MM.1S (cell line): ENCODE measurements around the gene PAPSS1.

ENCODE experiments used
- EZH2 ChIP-seq: fragments of 300-600 bp; sonication (generic); optimal IDR thresholded peaks from 2 replicates; pipeline ENCODE3; 2017; ENCODE audit warnings: low read depth, mild to moderate bottlenecking, antibody characterized with exemption, low read length, mixed read lengths
- EZH2phosphoT487 ChIP-seq: fragments of 300-600 bp; sonication (generic); IDR thresholded peaks from 2 replicates; pipeline ENCODE4 v1.6.1; 2018; ENCODE audit warnings: antibody characterized with exemption, low read length
- TF ChIP-seq, protein P1 (sequence below): fragments of 300-600 bp; sonication (generic); IDR thresholded peaks from 2 replicates; pipeline ENCODE4 v1.5.1; 2016; ENCODE audit warnings: antibody characterized with exemption, low read length, mixed read lengths

DNA sequence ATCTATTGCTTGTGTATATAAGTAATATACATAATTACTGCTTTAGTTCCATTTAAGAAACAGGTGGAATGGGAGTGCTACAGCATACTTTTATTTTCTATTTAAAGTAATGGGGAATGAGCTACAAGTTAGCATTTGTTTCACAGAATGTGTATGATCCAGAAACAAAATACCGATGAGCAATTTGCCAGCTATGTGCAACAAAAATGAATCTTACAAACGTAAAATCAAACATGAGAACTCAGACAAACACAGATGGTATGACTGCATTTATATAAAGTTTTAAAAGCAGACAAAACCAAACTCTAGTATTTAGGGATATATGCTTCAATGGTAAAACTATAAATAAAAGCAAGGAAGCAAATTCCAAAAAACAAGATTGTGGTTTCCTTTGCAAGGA, 141.7 kb downstream of the PAPSS1 start:
- no peak for TF ChIP-seq EZH2
- TF ChIP-seq EZH2phosphoT487 = no peak
- TF ChIP-seq, protein P1, sequence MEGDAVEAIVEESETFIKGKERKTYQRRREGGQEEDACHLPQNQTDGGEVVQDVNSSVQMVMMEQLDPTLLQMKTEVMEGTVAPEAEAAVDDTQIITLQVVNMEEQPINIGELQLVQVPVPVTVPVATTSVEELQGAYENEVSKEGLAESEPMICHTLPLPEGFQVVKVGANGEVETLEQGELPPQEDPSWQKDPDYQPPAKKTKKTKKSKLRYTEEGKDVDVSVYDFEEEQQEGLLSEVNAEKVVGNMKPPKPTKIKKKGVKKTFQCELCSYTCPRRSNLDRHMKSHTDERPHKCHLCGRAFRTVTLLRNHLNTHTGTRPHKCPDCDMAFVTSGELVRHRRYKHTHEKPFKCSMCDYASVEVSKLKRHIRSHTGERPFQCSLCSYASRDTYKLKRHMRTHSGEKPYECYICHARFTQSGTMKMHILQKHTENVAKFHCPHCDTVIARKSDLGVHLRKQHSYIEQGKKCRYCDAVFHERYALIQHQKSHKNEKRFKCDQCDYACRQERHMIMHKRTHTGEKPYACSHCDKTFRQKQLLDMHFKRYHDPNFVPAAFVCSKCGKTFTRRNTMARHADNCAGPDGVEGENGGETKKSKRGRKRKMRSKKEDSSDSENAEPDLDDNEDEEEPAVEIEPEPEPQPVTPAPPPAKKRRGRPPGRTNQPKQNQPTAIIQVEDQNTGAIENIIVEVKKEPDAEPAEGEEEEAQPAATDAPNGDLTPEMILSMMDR = no peak
